Amygdala (tissue), 56 donors: ENCODE results near the gene KNG1.
"Not testable (repeated sequence)": the region's sequence is repeated elsewhere in the genome, so short reads cannot be mapped to it uniquely, and the experiment has no call there.

Experiments
- DNase-seq, 56 donors: peaks; one replicate each; lab custom pipeline; 2025; lab: John Stamatoyannopoulos, UW

Gene KNG1

DNA sequence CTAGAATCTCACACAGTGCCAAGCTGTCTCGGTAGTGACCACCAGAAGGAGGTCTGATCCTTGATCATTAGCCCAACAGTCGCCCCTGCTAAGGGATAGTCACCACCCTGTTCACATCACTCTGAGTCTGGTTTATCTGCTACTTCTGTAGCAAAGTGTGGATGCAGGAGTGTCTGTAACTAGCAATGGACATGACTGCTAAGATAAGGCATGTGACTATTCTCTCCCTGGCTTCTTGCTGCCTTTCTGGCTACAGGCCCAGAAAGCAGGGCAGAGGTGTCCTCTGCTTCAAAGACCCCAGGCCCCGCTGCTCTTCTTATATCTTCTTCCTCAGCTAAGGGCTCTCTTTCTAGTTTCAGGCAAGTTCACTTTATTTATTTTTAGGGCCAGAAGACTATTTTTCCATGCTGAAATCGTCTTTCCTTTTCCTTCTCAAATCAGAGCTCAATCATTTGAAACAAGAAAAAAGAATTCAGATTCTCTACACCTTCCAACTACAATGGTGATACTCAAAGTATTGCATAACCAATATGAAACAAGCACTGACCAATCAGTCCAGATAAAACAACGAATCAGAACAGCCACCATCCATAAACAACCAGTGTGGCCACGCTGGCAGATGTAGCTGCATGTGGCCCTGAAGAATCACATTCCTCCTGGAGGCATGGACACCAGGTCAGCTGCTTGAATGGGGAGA lies 8.0 kb upstream of the KNG1 start:
- DNase-seq = no peak

DNA sequence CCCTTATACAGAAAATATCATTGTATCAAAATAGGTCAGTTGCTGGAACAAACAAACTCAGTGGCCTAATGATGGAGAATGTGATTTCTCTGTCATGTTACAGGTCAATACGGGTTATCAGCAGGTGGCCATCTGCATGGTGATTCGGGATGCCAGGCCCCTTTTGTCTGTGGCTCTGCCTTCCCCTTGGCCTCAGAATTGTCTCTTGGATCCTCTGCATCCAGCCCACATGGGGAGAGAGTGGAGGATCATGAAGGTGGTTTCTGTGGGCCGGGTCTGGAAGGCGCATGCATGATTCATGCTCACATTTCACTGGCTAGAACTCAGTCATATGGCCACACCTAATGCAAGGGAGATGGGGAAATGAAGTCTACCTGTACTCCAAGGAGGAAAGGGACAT lies 6.5 kb upstream of the KNG1 start:
- DNase-seq = not testable (repeated sequence)

DNA sequence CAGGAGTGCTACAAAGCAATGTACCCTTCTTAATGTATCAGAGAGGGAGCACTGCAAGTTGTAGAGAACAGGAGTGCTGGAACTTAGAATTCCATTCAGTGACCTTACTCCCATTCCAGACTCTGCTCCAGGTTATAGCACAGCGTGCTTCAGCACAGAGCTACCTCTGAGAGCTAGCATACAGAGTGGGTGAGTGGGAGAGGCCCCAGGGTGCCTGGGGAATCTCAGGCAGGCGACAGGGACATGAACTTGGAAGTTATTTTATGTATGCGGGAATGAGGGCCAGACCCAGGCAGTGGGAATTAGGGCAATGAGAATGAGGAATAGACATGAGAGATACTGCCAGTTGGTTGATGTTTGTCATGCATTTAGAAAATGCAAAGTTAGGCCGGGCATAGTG lies 3.7 kb upstream of the KNG1 start:
- no peak for DNase-seq

DNA sequence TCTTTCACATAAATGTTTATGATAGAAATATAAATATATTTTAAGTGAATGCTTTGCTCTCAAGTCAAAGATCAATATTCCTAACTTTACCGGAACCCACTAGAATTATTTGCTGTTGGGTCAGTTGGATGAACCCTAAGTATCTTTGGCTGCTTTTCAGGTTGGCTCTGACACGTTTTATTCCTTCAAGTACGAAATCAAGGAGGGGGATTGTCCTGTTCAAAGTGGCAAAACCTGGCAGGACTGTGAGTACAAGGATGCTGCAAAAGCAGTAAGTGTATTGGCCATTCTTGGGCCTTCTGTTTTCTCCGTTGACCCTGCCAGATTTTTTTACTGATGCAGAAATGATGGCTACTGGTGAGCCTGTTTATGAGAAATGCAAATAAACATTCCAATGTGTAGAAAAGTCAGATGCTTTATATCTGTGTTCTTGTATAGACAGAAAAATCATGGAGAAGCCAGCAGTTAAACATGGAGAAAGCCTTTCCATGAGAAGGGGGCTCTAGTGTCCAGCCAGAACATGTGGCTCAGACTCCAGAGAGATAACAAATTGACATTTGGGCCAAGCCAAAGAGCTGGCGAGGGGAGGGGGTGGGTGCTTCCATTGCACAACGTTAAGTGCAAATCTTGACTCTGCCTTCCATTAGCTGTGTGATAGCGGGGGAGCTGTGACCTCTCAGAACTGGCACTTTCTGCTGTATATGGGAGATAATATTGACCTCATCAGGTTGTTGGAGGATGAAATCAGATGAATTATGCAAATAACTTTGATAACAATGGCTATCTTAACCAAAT lies 3.0 kb downstream of the KNG1 start:
- no peak for DNase-seq

DNA sequence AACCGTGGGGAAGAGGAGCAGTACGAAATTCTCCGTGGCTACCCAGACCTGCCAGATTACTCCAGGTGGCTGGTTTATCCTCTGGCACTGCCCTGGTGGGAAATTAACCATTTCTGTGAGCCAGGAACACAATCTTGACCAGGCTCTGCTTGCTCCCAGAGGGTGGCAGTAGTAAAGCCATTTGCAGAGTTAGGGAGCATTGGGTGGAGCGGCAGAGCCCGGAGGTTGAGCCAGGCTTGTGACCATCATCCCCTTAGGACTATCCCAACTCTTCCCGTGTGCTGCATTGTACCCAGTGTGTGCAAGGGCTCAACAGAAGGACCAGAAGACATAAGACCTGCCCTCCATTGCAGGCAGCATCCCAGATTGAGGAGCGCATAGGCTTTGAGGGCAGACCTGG lies 5.3 kb downstream of the KNG1 start:
- DNase-seq = no peak

DNA sequence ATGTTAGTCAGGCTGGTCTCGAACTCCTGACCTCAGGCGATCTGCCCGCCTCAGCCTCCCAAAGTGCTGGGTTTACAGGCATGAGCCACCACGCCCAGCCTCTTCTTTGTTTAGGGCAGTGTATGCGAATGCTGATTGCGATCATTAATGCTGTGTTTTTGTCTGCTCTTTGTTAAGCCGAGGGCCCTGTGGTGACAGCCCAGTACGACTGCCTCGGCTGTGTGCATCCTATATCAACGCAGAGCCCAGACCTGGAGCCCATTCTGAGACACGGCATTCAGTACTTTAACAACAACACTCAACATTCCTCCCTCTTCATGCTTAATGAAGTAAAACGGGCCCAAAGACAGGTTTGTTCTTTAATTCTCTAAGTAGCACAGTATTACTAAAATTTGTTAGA lies 7.8 kb downstream of the KNG1 start:
- DNase-seq = no peak

DNA sequence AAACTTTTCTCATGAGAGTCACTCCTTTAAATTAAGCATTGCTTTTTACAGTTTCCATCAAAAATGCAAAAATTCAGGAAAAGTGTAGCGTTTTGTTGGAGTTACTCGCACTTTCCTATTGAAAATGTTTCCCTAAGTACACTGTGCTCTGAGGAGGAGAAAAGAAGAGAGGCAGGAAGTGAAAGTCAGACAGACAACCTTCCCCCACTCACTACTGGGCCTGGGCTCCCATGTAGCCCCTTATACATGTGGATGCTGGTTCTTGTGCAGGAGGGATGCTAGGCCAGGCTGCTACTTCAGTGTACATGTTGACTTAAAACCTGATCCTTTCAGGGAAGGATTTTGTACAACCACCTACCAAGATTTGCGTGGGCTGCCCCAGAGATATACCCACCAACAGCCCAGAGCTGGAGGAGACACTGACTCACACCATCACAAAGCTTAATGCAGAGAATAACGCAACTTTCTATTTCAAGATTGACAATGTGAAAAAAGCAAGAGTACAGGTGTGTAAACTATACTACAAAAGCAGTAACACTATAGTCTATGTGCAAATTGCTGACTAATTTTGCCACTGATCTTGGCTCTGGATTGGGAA lies 15.1 kb downstream of the KNG1 start:
- no peak for DNase-seq

DNA sequence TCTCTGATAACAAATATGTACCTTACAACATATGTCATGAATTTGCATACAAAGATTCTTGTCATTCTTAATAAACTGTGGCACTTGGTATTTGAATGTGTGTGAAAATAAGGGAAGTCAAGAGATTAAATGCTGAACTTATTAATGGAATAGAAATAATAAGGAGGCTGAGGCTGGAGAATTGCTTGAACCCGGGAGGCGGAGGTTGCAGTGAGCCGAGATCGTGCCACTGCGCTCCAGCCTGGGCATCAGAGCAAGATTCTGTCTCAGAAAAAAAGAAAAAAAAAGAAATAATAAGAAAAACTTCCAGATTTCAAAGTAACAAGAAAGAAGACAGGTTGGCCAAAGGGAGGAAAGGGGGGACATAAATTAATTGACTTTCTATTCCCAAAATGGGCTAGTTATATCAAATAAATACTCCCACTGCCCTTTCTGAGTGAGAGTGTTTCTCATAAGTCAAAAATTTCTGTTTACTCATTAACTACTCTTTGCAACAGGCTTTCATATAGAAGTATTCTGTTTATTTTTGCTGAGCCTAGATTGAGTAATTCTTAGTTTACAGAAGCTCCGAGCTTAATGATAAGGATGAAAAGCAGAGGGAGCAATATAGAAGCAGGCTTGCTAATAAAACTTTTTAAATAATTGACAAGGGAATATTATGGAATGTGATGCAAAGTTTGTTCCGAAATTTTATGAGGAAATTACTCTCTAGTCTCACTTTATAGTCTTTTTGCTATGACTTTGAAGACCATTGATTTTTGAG lies 25.6 kb downstream of the KNG1 start:
- DNase-seq = no peak

DNA sequence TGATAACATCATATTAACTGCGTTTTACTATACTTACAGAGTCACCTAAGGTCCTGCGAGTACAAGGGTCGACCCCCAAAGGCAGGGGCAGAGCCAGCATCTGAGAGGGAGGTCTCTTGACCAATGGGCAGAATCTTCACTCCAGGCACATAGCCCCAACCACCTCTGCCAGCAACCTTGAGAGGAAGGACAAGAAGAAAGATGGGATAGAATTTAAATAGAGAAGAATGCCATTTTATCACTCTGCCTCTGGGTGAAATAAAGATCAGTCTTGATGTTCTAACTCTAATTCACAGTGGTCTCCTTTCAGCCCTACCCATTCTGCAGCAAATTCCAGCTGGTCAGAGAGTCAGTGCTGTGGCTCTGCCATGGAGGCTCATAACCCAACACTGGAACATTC lies 26.5 kb downstream of the KNG1 start:
- DNase-seq = no peak

DNA sequence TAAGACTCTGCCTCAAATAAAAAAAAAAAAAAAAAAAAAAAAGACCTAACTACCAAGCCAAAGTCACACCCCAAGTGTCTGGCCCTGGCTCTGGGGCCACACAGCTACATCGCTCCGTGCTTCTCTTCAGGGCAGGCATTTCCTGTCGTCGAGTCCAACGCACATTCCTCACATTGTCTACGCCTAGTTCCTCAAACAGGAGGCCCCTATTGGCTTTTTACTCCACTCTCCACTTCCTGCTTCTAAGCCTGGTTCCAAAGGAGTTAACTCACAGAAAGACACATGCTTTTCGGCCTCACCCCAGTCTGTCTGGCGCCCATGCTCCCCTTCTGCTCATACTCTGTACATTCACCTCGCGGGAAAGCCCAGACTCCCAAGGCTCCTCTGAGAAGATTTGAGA lies 28.8 kb downstream of the KNG1 start:
- DNase-seq = peak in 7 of 56 donors; percentile 1 to 7 (median 4)

DNA sequence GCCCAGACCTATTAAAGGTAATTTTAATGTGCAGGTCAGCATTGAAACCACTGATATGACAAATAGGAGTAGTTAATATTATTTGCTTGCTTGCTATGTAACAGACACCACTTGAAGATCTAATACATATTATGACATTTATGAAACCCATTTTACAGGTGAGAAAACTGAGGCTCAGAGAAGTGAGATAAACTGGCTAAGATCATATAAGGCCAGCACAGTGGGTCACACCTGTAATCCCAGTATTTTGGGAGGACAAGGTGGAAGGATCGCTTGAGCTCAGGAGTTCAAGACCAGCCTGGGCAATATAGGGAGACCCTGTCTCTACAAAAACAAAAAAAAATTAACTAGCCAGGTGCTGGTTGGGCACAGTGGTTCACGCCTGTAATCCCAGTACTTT lies 33.2 kb downstream of the KNG1 start:
- DNase-seq = no peak

DNA sequence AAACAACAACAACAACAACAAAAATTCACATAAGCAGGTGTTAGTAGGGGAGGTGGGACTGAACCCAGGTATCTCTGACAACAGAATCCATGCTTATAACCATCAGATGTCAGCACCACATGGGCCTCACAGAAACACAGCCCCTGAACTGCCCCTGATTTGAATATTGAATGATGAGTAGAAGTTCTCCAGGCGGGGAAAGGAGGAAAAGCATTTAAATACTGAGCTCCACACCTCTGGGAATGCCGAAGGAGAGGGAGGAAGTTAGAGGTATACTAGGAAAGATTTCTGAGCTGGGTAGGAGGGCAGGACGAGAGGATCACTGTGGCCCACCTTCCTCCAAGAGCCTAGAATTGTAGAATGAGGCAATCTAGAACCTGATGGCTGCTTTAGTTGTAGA lies 34.3 kb downstream of the KNG1 start:
- no peak for DNase-seq

DNA sequence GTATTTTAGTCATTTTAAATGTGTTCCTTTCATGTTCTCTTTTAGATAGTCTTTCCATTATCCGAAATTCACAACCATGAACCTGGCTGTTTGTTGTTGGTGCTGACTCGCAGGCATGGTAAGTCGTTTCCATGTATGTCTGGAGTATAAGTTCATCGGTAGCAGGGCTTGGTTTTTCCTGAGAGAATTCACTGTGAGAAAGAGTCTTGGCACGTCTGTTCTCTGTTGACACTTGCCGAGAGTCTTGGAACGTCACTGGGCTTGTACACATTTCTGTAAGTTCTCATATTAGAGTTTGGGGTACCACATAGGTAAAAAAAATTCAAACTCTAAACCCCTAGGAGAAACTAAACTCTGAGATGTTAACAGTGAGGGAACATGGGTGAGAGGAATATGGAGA lies 36.8 kb downstream of the KNG1 start:
- DNase-seq = no peak

DNA sequence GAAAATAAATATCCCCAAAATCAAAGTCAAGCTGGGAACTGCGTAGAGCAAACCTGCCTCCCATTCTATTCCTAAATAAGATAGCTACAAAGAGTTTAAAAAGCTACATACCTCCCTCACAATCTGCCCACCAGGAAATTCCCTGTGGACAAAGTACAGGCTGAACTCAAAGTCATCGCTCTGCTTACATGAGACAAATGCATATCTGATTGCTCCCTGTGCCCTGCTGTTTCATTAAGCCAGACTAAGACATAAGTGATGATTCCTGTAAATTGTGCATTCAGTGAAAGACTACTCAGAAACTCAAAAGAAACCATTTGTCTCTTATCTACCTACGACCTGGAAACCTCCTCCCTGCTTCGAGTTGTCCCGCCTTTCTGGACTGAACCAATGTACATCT lies 37.7 kb downstream of the KNG1 start:
- DNase-seq = no peak

DNA sequence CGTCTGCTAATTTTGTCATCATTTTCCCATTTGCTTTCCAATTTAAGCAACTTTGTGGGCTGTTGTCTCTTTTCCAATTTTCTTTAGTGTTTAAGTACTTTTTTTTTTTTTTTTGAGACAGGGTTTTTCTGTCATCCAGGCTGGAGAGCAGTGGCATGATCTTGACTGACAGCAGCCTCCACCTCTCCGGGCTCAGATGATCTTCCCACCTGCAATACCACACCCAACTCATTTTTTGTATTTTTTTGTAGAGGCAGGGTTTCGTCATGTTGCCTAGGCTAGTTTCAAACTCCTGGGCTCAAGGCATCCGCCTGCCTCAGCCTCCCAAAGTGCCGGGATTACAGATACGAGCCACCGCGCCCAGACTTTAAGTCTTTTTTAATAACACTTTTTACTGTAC lies 40.1 kb downstream of the KNG1 start:
- DNase-seq = no peak

DNA sequence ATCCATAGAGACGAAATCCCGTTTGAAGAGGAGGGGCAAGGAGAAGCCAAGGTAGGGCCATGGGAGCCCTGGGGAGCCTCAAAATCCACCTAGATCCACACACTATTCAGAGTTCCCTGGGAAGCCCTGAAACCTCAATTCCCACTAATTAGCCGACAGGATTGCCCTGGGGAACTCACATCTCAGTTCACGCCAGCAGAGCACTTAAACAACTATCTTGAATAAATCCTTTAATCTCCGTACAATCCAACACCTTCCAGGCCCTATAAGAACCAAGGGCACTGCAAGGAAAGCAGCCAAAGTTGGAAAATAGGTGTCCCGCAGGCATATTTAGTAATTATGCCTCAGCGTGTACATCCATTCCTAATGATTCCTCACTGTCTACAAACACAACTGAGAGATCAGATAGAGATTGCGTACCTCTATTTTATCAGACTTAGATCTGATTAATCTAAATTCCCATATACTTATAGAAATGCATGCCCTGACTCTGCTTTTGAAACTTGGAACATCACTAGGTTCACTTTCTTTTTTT lies 40.6 kb downstream of the KNG1 start:
- DNase-seq = no peak

DNA sequence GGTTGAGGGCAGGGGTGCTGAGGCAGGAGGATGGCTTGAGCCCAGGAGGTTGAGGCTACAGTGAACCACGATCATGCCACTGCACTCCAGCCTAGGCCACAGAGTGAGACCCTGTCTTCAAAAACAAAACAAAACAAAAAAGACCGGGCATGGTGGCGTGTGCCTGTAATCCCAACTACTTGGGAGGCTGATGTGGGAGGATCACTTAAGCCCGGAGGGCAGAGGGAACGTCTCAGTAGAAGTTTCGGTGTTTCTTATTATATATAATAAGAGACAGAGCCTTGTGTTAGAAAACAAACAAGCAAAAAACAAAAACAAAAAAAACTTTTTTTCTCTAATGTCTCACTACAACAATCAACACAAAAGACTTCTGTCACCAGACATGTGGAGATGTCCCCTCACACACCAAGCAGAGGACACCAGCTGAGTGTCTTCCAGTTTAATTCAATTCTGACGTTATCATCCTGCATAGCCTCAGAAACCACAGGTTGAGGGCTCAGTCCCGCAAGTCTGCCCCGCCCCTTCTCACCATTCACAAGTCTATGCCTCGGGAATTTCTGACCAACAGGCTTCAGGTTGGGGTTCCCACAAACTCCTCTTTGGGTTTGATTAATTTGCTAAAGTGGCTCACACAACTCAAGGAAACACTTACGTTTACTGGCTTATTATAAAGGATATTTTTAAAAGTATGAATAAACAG lies 42.2 kb downstream of the KNG1 start:
- no peak for DNase-seq

DNA sequence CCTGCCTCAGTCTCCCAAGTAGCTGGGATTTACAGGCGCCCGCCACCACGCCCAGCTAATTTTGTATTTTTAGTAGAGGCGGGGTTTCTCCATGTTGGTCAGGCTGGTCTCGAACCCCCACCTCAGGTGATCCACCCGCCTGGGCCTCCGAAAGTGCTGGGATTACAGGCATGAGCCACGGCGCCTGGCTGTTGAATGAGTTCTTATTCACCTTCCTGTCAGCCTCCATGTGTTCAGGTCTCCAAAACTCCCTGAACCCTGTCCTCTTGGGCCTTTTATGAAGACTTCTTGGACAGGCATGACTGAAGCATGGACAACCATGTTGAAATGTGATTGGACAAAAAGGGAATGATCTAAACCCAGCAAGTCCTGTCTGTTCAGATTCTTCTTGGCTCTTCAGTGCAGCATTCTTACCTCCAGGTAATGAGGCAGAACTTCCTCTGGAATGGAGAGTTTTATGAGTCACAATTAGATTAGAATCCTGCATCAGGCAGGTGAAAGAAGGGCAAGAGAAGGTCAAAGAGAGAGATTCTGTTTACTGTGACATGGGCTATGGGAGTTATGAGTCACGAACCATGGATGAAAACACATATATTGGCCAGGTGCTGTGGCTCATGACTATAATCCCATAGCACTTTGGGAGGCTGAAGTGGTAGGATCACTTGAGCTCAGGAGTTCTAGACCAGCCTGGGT lies 43.1 kb downstream of the KNG1 start:
- DNase-seq = no peak

DNA sequence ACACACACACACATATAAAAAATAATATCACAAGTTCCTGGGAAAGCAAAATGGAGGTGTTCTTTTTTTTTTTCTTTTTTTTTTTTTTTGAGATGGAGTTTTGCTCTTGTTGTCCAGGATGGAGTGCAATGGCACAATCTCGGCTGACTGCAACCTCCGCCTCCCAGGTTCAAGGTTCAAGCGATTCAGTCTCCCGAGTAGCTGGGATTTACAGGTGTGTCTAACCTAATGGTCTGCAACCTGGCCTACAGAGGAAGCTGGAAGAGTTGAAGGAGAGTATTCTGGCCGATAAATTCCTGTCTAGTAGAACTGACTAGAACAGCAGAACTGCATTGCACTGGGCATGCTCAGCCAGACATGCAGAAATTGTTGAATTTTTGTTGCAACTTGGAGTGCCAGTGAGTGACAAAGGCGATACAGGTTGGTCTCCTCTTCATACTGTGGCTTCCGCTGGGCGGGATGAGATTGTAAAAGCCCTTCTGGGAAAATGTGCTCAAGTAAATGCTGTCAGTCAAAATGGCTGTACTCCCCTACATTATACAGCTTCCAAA lies 43.8 kb downstream of the KNG1 start:
- DNase-seq = no peak
